Duodenal mucosa (tissue), 2 donors: ENCODE measurements around the gene MEIS2.

Source experiments
- H3K27ac ChIP-seq: one replicate; pipeline ENCODE4 v1.7.0; 2013; ENCODE audit warnings: low read depth, low read length
- H3K27me3 ChIP-seq, 2 donors: one replicate each; pipeline ENCODE4 v1.7.0; 2013; ENCODE audit warnings: low read length in 2 of 2, control low read depth in 1 of 2; ENCODE audit not compliant: insufficient read depth in 2 of 2, control insufficient read depth in 1 of 2
- H3K36me3 ChIP-seq, 2 donors: one replicate each; pipeline ENCODE4 v1.7.0; 2013; ENCODE audit warnings: low read length in 2 of 2, control low read depth in 1 of 2; ENCODE audit not compliant: insufficient read depth in 2 of 2, control insufficient read depth in 1 of 2
- H3K4me1 ChIP-seq, 2 donors: one replicate each; pipeline ENCODE4 v1.7.0; 2013; ENCODE audit warnings: low read length in 2 of 2, control low read depth in 1 of 2; ENCODE audit not compliant: insufficient read depth in 2 of 2, control insufficient read depth in 1 of 2
- H3K4me3 ChIP-seq, 2 donors: one replicate each; pipeline ENCODE4 v1.7.0; 2013; ENCODE audit warnings: low read length in 2 of 2, low read depth in 1 of 2
- H3K9ac ChIP-seq, 2 donors: one replicate each; pipeline ENCODE4 v1.7.0; 2013; ENCODE audit warnings: low read length in 2 of 2, low read depth in 1 of 2
- H3K9me3 ChIP-seq, 2 donors: one replicate each; pipeline ENCODE4 v1.7.0; 2013; ENCODE audit warnings: low read length in 2 of 2, control low read depth in 1 of 2; ENCODE audit not compliant: control insufficient read depth in 1 of 2

Gene MEIS2

DNA sequence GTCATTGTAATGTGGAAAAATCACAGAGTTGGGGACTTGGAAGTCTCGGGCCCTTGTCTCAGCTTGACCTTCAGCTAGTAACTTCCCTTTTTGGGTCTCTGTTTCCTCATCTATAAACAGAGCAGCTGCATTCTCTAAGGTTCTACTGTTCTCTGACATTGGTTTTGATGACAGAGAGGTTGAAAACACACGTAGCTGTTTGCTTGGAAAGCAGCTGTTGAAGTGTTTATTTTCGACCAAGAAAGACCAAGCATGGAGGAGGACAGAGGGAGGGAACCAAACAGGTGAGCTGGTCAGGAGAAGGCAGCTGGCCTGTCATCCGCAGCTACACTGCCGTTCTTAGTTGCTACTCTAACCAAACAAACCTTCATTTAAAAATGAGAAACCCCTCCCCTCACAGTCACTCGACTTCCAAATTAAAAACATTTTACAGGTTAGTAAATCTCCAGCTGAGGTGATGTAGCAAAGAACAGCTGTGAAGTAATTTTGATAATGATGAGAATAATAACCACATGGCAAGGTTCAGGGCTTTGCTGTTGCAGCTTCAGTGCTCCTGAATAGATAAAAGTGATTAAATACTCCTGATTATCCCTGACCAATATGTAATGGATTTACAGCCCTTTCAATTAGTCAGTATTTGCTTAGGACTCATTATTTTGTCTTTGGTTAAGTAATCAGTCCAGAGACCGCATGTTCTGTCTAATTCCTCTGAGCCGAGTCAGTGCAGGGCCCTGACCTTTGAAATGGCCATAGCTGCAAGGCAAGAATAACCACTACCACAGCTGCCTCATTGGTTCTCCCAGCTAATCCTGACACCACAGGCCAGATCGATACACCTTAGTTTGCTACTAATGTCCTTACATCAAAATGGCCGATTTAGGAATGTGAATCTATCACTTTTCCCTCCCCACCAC is 65.3 kb downstream of the MEIS2 start:
- Histone ChIP-seq H3K27me3 (no peaks in the 10 kb centered on the region), H3K9me3 (no peaks in the 10 kb centered on the region), H3K4me1 (peaks cover 5 to 22% of the 10 kb centered on the region in 2 donors), H3K9ac (no peak overlapping the region), H3K4me3 (no peak overlapping the region), H3K36me3 (no peaks in the 10 kb centered on the region), H3K27ac (no peak overlapping the region)

DNA sequence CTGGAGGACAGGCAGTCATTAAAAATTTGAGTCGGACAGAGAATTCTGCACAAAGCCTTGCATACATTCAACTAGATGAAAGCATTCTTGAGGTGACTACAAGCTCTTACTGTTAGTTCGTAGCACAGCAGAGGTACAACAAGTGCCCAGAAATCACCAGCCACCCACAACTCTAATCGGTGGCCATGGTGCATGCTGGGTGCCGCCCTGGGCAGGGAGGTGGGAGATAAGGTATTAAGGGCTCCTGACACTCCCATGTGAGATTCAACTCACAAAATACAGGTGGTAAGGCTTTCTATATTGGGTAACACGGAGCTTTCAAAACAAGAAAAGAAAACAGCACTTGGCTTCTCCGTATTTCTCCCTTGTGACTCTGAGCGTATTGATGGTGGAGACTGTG is 66.0 kb downstream of the MEIS2 start:
- Histone ChIP-seq H3K27me3 (no peaks in the 10 kb centered on the region), H3K36me3 (no peaks in the 10 kb centered on the region), H3K27ac (no peak overlapping the region), H3K4me1 (peaks cover 5 to 22% of the 10 kb centered on the region in 2 donors), H3K9me3 (no peaks in the 10 kb centered on the region), H3K9ac (no peak overlapping the region), H3K4me3 (no peak overlapping the region)

DNA sequence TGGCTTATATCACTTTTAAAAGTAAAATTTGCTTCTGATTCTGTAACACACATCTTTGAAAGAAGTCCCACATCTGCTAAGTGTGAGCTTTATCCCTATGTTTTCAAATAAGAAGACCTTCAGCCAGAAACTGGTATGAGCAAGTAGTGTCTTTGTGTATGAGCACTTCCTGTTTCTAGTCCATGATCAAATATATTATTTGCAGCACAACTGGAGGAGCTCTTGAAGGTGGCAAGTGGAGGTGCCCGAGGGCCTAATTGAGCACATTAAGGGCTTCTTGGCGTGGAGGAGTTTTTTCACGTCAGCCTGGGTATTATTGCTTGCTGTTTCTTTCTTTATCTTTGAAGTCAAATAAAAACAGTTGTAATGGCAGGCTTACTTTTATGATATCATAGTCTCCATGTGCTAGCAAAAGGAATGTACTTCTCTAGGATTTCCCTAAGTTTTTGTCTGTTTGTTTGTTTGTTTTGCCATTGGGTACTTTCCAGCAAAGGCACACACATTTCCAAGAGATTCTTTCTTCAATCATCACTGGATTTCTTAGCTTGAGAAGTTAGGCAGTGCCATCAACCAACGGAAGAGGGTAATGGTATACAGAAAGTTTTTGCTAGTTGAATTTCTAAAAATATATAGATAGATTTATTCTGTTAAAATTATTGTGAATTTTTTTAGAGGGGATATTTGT is 68.1 kb downstream of the MEIS2 start:
- Histone ChIP-seq H3K9ac (no peak overlapping the region), H3K9me3 (no peaks in the 10 kb centered on the region), H3K36me3 (no peaks in the 10 kb centered on the region), H3K4me1 (peaks cover 5 to 22% of the 10 kb centered on the region in 2 donors), H3K27ac (no peak overlapping the region), H3K27me3 (no peaks in the 10 kb centered on the region), H3K4me3 (no peak overlapping the region)

DNA sequence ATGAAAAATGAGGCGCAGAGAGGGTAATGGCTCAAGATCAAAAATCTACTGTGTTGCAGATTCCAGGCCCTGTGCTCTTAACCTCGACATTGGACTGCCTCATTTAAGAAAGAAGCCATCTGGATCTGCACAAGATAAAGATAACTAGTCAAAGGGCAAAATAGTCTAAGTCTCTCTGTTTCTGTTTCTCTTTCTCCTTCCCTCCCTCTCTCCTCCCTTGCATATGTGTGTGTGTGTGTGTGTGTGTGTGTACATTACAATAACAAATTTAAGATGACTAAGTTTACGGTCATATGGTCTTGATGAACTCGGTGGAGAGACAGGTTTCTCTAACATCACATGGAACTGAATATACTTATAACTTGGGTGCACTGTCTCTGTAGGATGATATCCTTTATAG is 69.2 kb downstream of the MEIS2 start:
- Histone ChIP-seq H3K36me3 (no peaks in the 10 kb centered on the region), H3K27me3 (no peaks in the 10 kb centered on the region), H3K9me3 (no peaks in the 10 kb centered on the region), H3K4me1 (peaks cover 5 to 22% of the 10 kb centered on the region in 2 donors), H3K4me3 (no peak overlapping the region), H3K27ac (no peak overlapping the region), H3K9ac (no peak overlapping the region)

DNA sequence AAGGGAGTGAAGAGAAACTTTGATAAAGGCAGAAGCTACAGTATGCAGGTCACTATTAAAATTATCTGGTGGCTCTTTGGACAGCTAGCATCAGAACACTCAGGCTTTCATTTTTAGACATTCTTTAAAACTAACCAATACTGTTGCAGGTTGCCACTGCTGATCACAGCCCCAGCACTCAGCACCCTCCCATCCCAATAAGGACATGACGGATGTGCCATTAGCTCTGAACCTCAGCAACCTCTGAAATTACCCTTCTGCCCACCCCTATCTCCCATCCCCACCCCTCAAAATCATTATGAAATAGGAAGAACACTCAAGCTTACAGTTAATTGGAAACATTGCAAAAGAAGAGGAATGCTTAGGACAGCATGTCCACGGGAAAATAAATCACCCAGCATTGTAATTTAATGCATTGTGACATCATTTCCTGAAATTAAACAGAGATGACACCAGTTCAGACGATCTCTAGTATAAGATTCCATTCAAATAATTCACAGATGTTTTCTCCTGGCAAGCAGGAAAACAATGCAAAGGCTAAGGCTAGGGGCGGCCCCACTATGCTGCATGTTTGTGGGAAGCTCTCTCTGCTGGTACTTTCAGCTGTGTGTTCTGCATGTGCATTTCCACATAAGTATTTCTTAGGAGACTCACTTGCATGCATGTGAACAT is 71.6 kb downstream of the MEIS2 start:
- H3K27me3 ChIP-seq: no peaks in the 10 kb centered on the region
- H3K4me1 ChIP-seq: peaks cover 0 to 9% of the 10 kb centered on the region in 2 donors
- H3K36me3 ChIP-seq: no peaks in the 10 kb centered on the region
- H3K27ac ChIP-seq: no peak overlapping the region
- no peak overlapping the region for H3K9ac ChIP-seq
- H3K9me3 ChIP-seq: no peaks in the 10 kb centered on the region
- no peak overlapping the region for H3K4me3 ChIP-seq

DNA sequence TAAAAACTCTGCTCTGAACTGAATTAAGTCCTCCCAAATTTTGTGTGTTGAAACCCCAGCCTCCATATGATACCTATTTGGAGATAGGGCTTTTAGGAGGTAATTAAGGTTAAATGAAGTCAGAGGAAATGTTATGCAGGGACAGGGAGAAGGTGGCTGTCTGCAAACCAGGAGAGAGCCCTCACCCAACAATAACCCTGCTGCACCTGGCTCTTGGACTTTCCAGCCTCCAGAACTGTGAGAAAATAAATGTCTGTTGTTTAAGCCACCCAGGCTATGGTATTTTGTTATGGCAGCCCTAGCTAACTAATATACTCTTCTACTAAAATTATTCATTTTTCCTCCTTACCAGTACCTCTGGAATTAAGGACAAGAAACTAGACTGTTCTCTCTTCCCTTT is 79.5 kb downstream of the MEIS2 start:
- H3K4me1 ChIP-seq: peaks cover 0 to 6% of the 10 kb centered on the region in 2 donors
- H3K36me3 ChIP-seq: no peaks in the 10 kb centered on the region
- no peak overlapping the region for H3K27ac ChIP-seq
- no peak overlapping the region for H3K4me3 ChIP-seq
- H3K9me3 ChIP-seq: no peaks in the 10 kb centered on the region
- no peak overlapping the region for H3K9ac ChIP-seq
- H3K27me3 ChIP-seq: no peaks in the 10 kb centered on the region

DNA sequence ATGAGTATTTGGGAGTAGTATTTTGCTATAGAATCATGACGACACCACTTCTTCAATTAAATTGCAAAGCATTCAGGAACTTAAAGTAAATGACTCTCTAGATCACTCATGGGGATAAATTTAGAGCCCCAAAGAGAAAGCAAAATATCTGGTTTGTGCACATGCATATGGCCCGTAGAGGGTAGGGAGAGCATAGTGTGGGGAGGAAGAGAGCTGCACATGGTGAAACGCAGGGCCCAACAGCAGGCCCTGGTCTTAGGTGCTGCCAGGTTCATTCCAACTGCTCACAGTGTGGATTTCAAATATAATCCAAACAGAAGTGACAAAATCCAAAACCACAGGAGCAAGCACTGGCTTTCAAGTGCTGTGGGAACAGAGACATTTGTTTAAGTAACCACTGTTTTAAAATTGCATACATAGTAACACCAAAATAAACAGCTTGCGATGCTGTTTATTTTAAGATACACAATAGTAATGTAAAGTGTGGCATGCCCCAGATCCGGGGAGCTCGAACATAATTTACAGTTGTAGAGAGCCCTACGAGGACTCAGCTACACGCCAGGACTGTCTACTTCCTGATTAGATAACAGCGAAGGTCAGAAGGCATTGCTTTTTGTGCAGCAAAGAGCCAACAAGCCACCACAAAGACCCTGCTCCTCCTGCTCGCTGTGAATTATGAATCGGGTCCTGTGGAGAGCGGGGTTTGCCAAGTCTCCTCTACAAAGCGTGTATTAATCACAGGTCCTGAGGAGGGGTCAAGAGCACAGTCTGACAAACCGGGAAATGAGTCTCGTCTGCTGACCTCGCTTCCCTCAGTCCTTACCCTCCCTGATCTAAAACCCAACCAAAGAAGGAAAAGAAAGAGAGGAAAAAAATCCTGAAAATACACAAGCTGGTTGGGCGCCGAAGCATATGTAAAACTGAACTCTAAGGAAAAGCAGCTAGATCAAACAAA is 80.6 kb downstream of the MEIS2 start:
- no peaks in the 10 kb centered on the region for H3K27me3 ChIP-seq
- H3K9me3 ChIP-seq: no peaks in the 10 kb centered on the region
- no peaks in the 10 kb centered on the region for H3K36me3 ChIP-seq
- H3K4me3 ChIP-seq: peak overlapping the region; percentile 18 to 21
- H3K4me1 ChIP-seq: peaks cover 0 to 6% of the 10 kb centered on the region in 2 donors
- no peak overlapping the region for H3K27ac ChIP-seq
- no peak overlapping the region for H3K9ac ChIP-seq

DNA sequence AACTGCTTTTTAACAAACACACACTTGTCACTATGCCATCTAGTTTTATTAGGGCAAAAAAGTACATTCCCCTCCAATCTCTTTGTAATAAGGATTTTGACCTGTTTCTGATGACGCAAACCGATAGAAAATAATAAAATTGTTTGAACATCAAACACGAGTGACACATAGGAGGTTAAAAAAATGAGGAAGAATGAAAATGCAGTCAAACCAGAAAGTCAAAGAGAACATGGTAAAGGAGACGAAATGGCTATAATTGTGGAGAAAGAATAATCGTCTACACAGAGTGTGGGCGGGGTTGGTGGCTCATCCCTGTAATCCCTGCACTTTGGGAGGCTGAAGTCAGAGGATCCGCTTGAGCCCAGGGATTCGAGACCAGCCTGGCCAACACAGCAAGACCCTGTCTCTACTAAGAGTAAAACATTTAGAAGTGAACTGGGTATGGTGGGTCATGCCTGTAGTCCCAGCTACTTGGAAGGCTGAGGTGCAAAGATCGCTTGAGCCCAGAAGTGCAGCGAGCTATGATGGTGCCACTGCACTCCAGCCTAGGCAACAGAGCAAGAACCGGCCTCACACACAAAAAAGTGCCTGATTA is 83.2 kb downstream of the MEIS2 start:
- Histone ChIP-seq H3K4me1 (peaks cover 0 to 6% of the 10 kb centered on the region in 2 donors), H3K27ac (no peak overlapping the region), H3K36me3 (no peaks in the 10 kb centered on the region), H3K4me3 (no peak overlapping the region), H3K9ac (no peak overlapping the region), H3K27me3 (no peaks in the 10 kb centered on the region), H3K9me3 (no peaks in the 10 kb centered on the region)

DNA sequence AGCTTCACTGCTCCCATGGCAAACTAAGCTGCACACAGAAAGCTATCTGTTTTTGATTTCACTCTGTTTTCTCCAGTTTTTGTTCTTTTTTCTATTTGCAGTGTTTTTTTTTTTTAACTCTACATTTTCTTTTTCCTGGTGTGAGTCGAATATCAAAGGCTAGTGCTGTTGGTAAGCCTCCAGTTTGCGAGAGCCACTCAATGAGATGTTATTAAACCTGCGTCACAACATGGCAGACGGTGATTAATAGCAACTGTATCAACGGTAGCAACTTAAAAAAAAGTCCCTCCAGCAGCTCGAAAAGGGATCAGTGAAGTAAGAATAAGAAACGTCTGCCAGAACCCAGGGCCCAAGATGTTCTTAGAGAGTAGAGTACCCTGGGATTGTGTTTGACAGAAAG is 84.1 kb downstream of the MEIS2 start:
- no peak overlapping the region for H3K27ac ChIP-seq
- no peaks in the 10 kb centered on the region for H3K27me3 ChIP-seq
- no peak overlapping the region for H3K9ac ChIP-seq
- H3K36me3 ChIP-seq: no peaks in the 10 kb centered on the region
- peaks cover 0 to 6% of the 10 kb centered on the region in 2 donors for H3K4me1 ChIP-seq
- no peaks in the 10 kb centered on the region for H3K9me3 ChIP-seq
- H3K4me3 ChIP-seq: no peak overlapping the region
